Epithelial cell of esophagus (primary cell): ENCODE data around the gene HAS3.

Experiments
- DNase-seq: peaks from one replicate; pipeline ENCODE4 v3.0.0; 2010; ENCODE audit warnings: low read depth
- H3K4me3 ChIP-seq: 2 replicates; pipeline ENCODE4 v1.5.1; 2011; ENCODE audit warnings: mild to moderate bottlenecking, low read length, control low read depth
- CTCF ChIP-seq: IDR thresholded peaks from 2 replicates; pipeline ENCODE4 v1.5.1; 2011; ENCODE audit warnings: low read depth, mild to moderate bottlenecking, low read length, control low read depth, inconsistent platforms; ENCODE audit not compliant: insufficient read depth; ENCODE audit errors: missing control alignments

Gene HAS3

GRCh38 chr16:69111876-69112230 is 6.4 kb downstream of the HAS3 start:
- TF ChIP-seq CTCF: no peak
- H3K4me3 ChIP-seq: no peak overlapping the region
- no peak for DNase-seq

- peak; percentile 77 for TF ChIP-seq CTCF
- DNase-seq: peak; percentile 52
- no peak overlapping the region for H3K4me3 ChIP-seq
Measured at GRCh38 chr16:69112285-69113129, 7.1 kb downstream of the HAS3 start.

- TF ChIP-seq CTCF: no peak
- no peak for DNase-seq
- H3K4me3 ChIP-seq: no peak overlapping the region
Measured at GRCh38 chr16:69113216-69113615, 7.8 kb downstream of the HAS3 start.

DNA sequence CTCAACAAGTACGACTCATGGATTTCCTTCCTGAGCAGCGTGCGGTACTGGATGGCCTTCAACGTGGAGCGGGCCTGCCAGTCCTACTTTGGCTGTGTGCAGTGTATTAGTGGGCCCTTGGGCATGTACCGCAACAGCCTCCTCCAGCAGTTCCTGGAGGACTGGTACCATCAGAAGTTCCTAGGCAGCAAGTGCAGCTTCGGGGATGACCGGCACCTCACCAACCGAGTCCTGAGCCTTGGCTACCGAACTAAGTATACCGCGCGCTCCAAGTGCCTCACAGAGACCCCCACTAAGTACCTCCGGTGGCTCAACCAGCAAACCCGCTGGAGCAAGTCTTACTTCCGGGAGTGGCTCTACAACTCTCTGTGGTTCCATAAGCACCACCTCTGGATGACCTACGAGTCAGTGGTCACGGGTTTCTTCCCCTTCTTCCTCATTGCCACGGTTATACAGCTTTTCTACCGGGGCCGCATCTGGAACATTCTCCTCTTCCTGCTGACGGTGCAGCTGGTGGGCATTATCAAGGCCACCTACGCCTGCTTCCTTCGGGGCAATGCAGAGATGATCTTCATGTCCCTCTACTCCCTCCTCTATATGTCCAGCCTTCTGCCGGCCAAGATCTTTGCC is 9.0 kb downstream of the HAS3 start:
- H3K4me3 ChIP-seq: no peak overlapping the region
- TF ChIP-seq CTCF: no peak
- no peak for DNase-seq

DNA sequence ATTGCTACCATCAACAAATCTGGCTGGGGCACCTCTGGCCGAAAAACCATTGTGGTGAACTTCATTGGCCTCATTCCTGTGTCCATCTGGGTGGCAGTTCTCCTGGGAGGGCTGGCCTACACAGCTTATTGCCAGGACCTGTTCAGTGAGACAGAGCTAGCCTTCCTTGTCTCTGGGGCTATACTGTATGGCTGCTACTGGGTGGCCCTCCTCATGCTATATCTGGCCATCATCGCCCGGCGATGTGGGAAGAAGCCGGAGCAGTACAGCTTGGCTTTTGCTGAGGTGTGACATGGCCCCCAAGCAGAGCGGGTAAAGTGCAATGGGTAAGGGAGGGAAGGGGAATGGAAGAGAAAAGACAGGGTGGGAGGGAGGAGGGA is 9.5 kb downstream of the HAS3 start:
- no peak overlapping the region for H3K4me3 ChIP-seq
- TF ChIP-seq CTCF: no peak
- no peak for DNase-seq

GRCh38 chr16:69115361-69115760 is 9.9 kb downstream of the HAS3 start:
- no peak overlapping the region for H3K4me3 ChIP-seq
- no peak for TF ChIP-seq CTCF
- DNase-seq: no peak
